ENCODE data around the gene TMEM108. TPM values are rescaled to one million over a fixed set of nuclear protein-coding genes. Genes with fewer than 3 reads are reported as not detected.

Gene TMEM108
- total RNA-seq, 2 experiments from 2014 or later, result not detected

DNA sequence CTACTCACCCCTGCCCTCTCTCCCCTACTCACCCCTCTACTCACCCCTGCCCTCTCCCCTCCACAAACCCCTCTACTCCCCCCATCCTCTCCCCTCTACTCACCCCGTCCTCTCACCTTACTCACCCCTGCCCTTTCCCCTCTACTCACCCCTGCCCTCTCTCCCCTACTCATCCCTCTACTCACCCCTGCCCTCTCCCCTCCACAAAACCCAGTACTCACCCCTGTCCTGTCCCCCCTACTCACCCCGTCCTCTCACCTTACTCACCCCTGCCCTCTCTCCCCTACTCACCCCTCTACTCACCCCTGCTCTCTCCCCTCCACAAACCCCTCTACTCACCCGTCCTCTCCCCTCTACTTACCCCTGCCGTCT lies 375.8 kb downstream of the TMEM108 start:
- BruUV-seq (replicated peaks), result no TSS peak
- H3K4me1 ChIP-seq (ENCODE audit: insufficient read depth, low read length, poor library complexity, severe bottlenecking), result no peaks in the 10 kb centered on the region
- H3K9me3 ChIP-seq (ENCODE audit: low read length), result no peaks in the 10 kb centered on the region
- H3K27ac ChIP-seq (ENCODE audit: low read depth, low read length, poor library complexity, severe bottlenecking), result no peak overlapping the region
- no peaks in the 10 kb centered on the region for H3K79me2 ChIP-seq (ENCODE audit: insufficient read depth, low read depth, low read length)
- ChIA-PET POLR2A (no interaction called here), CTCF (ENCODE audit: unreplicated experiment) (no interaction called here)
- intact Hi-C loops (cut with micrococcal nuclease; ENCODE audit: unreplicated experiment), result no loop called here
- TF ChIP-seq, protein P1, sequence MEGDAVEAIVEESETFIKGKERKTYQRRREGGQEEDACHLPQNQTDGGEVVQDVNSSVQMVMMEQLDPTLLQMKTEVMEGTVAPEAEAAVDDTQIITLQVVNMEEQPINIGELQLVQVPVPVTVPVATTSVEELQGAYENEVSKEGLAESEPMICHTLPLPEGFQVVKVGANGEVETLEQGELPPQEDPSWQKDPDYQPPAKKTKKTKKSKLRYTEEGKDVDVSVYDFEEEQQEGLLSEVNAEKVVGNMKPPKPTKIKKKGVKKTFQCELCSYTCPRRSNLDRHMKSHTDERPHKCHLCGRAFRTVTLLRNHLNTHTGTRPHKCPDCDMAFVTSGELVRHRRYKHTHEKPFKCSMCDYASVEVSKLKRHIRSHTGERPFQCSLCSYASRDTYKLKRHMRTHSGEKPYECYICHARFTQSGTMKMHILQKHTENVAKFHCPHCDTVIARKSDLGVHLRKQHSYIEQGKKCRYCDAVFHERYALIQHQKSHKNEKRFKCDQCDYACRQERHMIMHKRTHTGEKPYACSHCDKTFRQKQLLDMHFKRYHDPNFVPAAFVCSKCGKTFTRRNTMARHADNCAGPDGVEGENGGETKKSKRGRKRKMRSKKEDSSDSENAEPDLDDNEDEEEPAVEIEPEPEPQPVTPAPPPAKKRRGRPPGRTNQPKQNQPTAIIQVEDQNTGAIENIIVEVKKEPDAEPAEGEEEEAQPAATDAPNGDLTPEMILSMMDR (conservative IDR thresholded peaks at IDR 0.05; ENCODE audit: low read length), result no peak
- no peak for TF ChIP-seq EZH2phosphoT487 (IDR thresholded peaks at IDR 0.05; ENCODE audit: borderline replicate concordance, low read depth, low read length)
- no peaks in the 10 kb centered on the region for H3K36me3 ChIP-seq (ENCODE audit: insufficient read depth, low read length)
- H4K20me1 ChIP-seq (ENCODE audit: insufficient read depth, low read length), result no peaks in the 10 kb centered on the region
- DNase-seq (ENCODE audit: low spot score), result no peak
- no peak overlapping the region for H2AFZ ChIP-seq (ENCODE audit: low read length)
- no peak overlapping the region for H3K4me3 ChIP-seq (ENCODE audit: low read depth, low read length, poor library complexity, severe bottlenecking)
- H3K9me2 ChIP-seq (ENCODE audit: insufficient read depth, low read length), result no peaks in the 10 kb centered on the region
- H3K4me2 ChIP-seq (ENCODE audit: low read length), result no peak overlapping the region

DNA sequence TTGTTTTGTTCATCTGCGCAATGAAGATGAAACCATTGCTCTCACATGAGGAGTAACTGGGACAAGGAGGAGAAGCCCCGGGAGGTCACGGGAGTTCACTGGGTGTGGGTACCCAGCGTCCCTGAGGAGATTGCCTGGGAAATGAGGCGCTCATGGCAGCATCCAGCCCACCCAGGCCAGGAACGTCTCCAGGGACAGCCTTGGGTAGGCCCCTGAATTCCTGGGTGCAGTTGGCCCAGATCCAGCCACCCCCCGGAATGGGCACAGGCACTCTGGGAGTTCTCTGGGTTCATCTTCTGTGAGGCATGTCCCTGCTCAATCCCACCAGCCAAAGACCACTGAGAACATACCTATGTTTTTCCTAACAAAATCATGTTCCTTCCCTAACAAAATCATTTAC lies 380.2 kb downstream of the TMEM108 start:
- TF ChIP-seq, protein P1 (conservative IDR thresholded peaks at IDR 0.05; ENCODE audit: low read length), result no peak
- no peak for TF ChIP-seq EZH2phosphoT487 (IDR thresholded peaks at IDR 0.05; ENCODE audit: borderline replicate concordance, low read depth, low read length)
- H3K79me2 ChIP-seq (ENCODE audit: insufficient read depth, low read depth, low read length), result no peaks in the 10 kb centered on the region
- H3K9me2 ChIP-seq (ENCODE audit: insufficient read depth, low read length), result no peaks in the 10 kb centered on the region
- BruUV-seq (replicated peaks), result no TSS peak
- ChIA-PET POLR2A (no interaction called here), CTCF (ENCODE audit: unreplicated experiment) (no interaction called here)
- no peak overlapping the region for H2AFZ ChIP-seq (ENCODE audit: low read length)
- no peaks in the 10 kb centered on the region for H3K9me3 ChIP-seq (ENCODE audit: low read length)
- no peak for DNase-seq (ENCODE audit: low spot score)
- H3K4me2 ChIP-seq (ENCODE audit: low read length), result no peak overlapping the region
- intact Hi-C loops (cut with micrococcal nuclease; ENCODE audit: unreplicated experiment), result no loop called here
- no peak overlapping the region for H3K27ac ChIP-seq (ENCODE audit: low read depth, low read length, poor library complexity, severe bottlenecking)
- no peaks in the 10 kb centered on the region for H3K4me1 ChIP-seq (ENCODE audit: insufficient read depth, low read length, poor library complexity, severe bottlenecking)
- H3K36me3 ChIP-seq (ENCODE audit: insufficient read depth, low read length), result no peaks in the 10 kb centered on the region
- no peak overlapping the region for H3K4me3 ChIP-seq (ENCODE audit: low read depth, low read length, poor library complexity, severe bottlenecking)
- H4K20me1 ChIP-seq (ENCODE audit: insufficient read depth, low read length), result no peaks in the 10 kb centered on the region

GRCh38 chr3:133419151-133419909 lies 381.1 kb downstream of the TMEM108 start:
- H3K36me3 ChIP-seq (ENCODE audit: insufficient read depth, low read length), result no peaks in the 10 kb centered on the region
- no peaks in the 10 kb centered on the region for H4K20me1 ChIP-seq (ENCODE audit: insufficient read depth, low read length)
- POLR2A ChIA-PET, result no interaction called here
- no peaks in the 10 kb centered on the region for H3K9me2 ChIP-seq (ENCODE audit: insufficient read depth, low read length)
- peaks cover 4% of the 10 kb centered on the region for H3K4me1 ChIP-seq (ENCODE audit: insufficient read depth, low read length, poor library complexity, severe bottlenecking)
- no peak overlapping the region for H3K4me3 ChIP-seq (ENCODE audit: low read depth, low read length, poor library complexity, severe bottlenecking)
- no peak overlapping the region for H2AFZ ChIP-seq (ENCODE audit: low read length)
- no peaks in the 10 kb centered on the region for H3K79me2 ChIP-seq (ENCODE audit: insufficient read depth, low read depth, low read length)
- no TSS peak for BruUV-seq (replicated peaks)
- H3K27ac ChIP-seq (ENCODE audit: low read depth, low read length, poor library complexity, severe bottlenecking), result no peak overlapping the region
- TF ChIP-seq EZH2phosphoT487 (IDR thresholded peaks at IDR 0.05; ENCODE audit: borderline replicate concordance, low read depth, low read length), result no peak
- TF ChIP-seq, protein P1 (conservative IDR thresholded peaks at IDR 0.05; ENCODE audit: low read length), result no peak
- no peak overlapping the region for H3K4me2 ChIP-seq (ENCODE audit: low read length)
- intact Hi-C loops (cut with micrococcal nuclease; ENCODE audit: unreplicated experiment), result no loop called here
- no peak for DNase-seq (ENCODE audit: low spot score)
- CTCF ChIA-PET (ENCODE audit: unreplicated experiment), result no interaction called here
- no peaks in the 10 kb centered on the region for H3K9me3 ChIP-seq (ENCODE audit: low read length)
